H1 (cell line): ENCODE results near the gene ZFP36L2.

Experiments used
- ASH2L ChIP-seq: fragments of 200-600, 300-600 bp; sonication (generic); IDR thresholded peaks from one replicate; pipeline ENCODE4 v1.7.1; 2017; ENCODE audit warnings: low read length
- ATF2 ChIP-seq: IDR thresholded peaks from 2 replicates; pipeline ENCODE4 v1.6.1; 2012; ENCODE audit warnings: low read length, inconsistent platforms
- CBX5 ChIP-seq: fragments of 300-800, 300-1000 bp; sonication (generic); IDR thresholded peaks from 2 replicates; pipeline ENCODE4 v1.7.1; 2016; ENCODE audit warnings: antibody characterized with exemption, low read length, low read depth
- CTCF ChIP-seq, 3 experiments: IDR thresholded peaks; 1 replicate in 2 of 3; 2 replicates in 1 of 3; pipeline versions ENCODE4 v1.5.1 to v1.6.1; 2011; ENCODE audit warnings: low read length in 3 of 3, mild to moderate bottlenecking in 3 of 3, inconsistent platforms in 2 of 3, low read depth in 1 of 3, moderate library complexity in 1 of 3; ENCODE audit not compliant: insufficient read depth in 1 of 3; ENCODE audit errors: control extremely low read depth in 1 of 3
- E2F6 ChIP-seq: IDR thresholded peaks from 2 replicates; pipeline ENCODE4 v1.6.1; 2012; ENCODE audit warnings: inconsistent platforms
- EZH2 ChIP-seq: fragments of 200-600 bp; sonication (generic); IDR thresholded peaks from 2 replicates; pipeline ENCODE4 v1.7.1; 2012; ENCODE audit warnings: low read depth, mild to moderate bottlenecking, moderate library complexity, low read length, inconsistent platforms; ENCODE audit not compliant: severe bottlenecking
- FOSL1 ChIP-seq: IDR thresholded peaks from 2 replicates; pipeline ENCODE4 v1.6.1; 2011; ENCODE audit warnings: mild to moderate bottlenecking, low read depth, low read length, moderate library complexity; ENCODE audit not compliant: insufficient read depth
- GTF2F1 ChIP-seq: IDR thresholded peaks from 2 replicates; pipeline ENCODE4 v1.6.1; 2012; ENCODE audit warnings: low read depth, low read length, improper control_type of control experiment, borderline replicate concordance
- POLR2A ChIP-seq, 2 experiments: IDR thresholded peaks; 1 replicate in 1 of 2; 2 replicates in 1 of 2; pipeline ENCODE4 v1.6.1; 2011; ENCODE audit warnings: low read depth in 2 of 2, low read length in 2 of 2, mild to moderate bottlenecking in 2 of 2; ENCODE audit errors: control extremely low read depth in 1 of 2
- RFX5 ChIP-seq: IDR thresholded peaks from 2 replicates; pipeline ENCODE4 v1.6.1; 2011; ENCODE audit warnings: low read depth, low read length, improper control_type of control experiment, borderline replicate concordance
- SAP30 ChIP-seq: fragments of 300-600 bp; sonication (generic); IDR thresholded peaks from 2 replicates; pipeline ENCODE4 v1.7.1; 2012; ENCODE audit warnings: low read length, moderate library complexity, mild to moderate bottlenecking, inconsistent platforms; ENCODE audit not compliant: insufficient read depth, insufficient replicate concordance
- SIN3A ChIP-seq, 2 experiments: IDR thresholded peaks in 1 of 2; conservative IDR thresholded peaks in 1 of 2; 2 replicates each; pipeline ENCODE4 v1.6.1; 2011 to 2012; ENCODE audit warnings: low read length in 2 of 2, improper control_type of control experiment in 1 of 2, low read depth in 1 of 2, mild to moderate bottlenecking in 1 of 2

- no peak for TF ChIP-seq POLR2A (IDR thresholded peaks at IDR 0.05; ENCODE audit: control extremely low read depth in 1 of 2, low read depth in 2 of 2, low read length in 2 of 2)
- no peak for TF ChIP-seq CTCF (IDR thresholded peaks at IDR 0.05; ENCODE audit: control extremely low read depth in 1 of 3, insufficient read depth in 1 of 3, low read depth in 1 of 3, low read length in 3 of 3)
- TF ChIP-seq CBX5: no peak
- TF ChIP-seq FOSL1: no peak
- TF ChIP-seq EZH2: no peak
- no peak for TF ChIP-seq GTF2F1
- no peak for TF ChIP-seq ATF2
- no peak for TF ChIP-seq ASH2L
- TF ChIP-seq SAP30: no peak
- no peak for TF ChIP-seq RFX5
- no peak for TF ChIP-seq SIN3A (conservative IDR thresholded peaks at IDR 0.05 in 1 of 2, IDR thresholded peaks at IDR 0.05 in 1 of 2; ENCODE audit: low read depth in 1 of 2, low read length in 2 of 2)
- TF ChIP-seq E2F6: no peak
Measured at GRCh38 chr2:43223521-43224001, 2.8 kb downstream of the ZFP36L2 start.
